ENCODE measurements around the gene ACSL1.

Gene ACSL1

GRCh38 chr4:184732126-184732525 lies 93.6 kb downstream of the ACSL1 start:
- Histone ChIP-seq H3K4me3 (ENCODE audit: low read depth in 1 of 2, low read length in 2 of 2) (no peak overlapping the region), H3K9ac (ENCODE audit: low read depth in 1 of 2, low read length in 2 of 2) (no peak overlapping the region), H3K4me1 (ENCODE audit: control insufficient read depth in 1 of 2, insufficient read depth in 2 of 2, low read length in 2 of 2) (peaks cover 0 to 13% of the 10 kb centered on the region in 2 donors), H3K27ac (ENCODE audit: low read depth, low read length) (no peak overlapping the region), H3K27me3 (ENCODE audit: control insufficient read depth in 1 of 2, insufficient read depth in 2 of 2, low read length in 2 of 2) (no peaks in the 10 kb centered on the region), H3K36me3 (ENCODE audit: control insufficient read depth in 1 of 2, insufficient read depth in 2 of 2, low read length in 2 of 2) (no peaks in the 10 kb centered on the region), H3K9me3 (ENCODE audit: control insufficient read depth in 1 of 2, low read length in 2 of 2) (no peaks in the 10 kb centered on the region)

- no peak overlapping the region for H3K27ac ChIP-seq (ENCODE audit: low read depth, low read length)
- H3K9ac ChIP-seq (ENCODE audit: low read depth in 1 of 2, low read length in 2 of 2): no peak overlapping the region
- no peaks in the 10 kb centered on the region for H3K36me3 ChIP-seq (ENCODE audit: control insufficient read depth in 1 of 2, insufficient read depth in 2 of 2, low read length in 2 of 2)
- no peaks in the 10 kb centered on the region for H3K27me3 ChIP-seq (ENCODE audit: control insufficient read depth in 1 of 2, insufficient read depth in 2 of 2, low read length in 2 of 2)
- peaks cover 0 to 13% of the 10 kb centered on the region in 2 donors for H3K4me1 ChIP-seq (ENCODE audit: control insufficient read depth in 1 of 2, insufficient read depth in 2 of 2, low read length in 2 of 2)
- no peaks in the 10 kb centered on the region for H3K9me3 ChIP-seq (ENCODE audit: control insufficient read depth in 1 of 2, low read length in 2 of 2)
- no peak overlapping the region for H3K4me3 ChIP-seq (ENCODE audit: low read depth in 1 of 2, low read length in 2 of 2)
Observed at GRCh38 chr4:184731056-184731455, 94.7 kb downstream of the ACSL1 start.

- Histone ChIP-seq H3K27ac (ENCODE audit: low read depth, low read length) (no peak overlapping the region), H3K4me1 (ENCODE audit: control insufficient read depth in 1 of 2, insufficient read depth in 2 of 2, low read length in 2 of 2) (peaks cover 0 to 13% of the 10 kb centered on the region in 2 donors)
Observed at GRCh38 chr4:184729946-184730345, 95.8 kb downstream of the ACSL1 start.

GRCh38 chr4:184728858-184729257 lies 96.9 kb downstream of the ACSL1 start:
- Histone ChIP-seq H3K4me1 (ENCODE audit: control insufficient read depth in 1 of 2, insufficient read depth in 2 of 2, low read length in 2 of 2) (peaks cover 0 to 8% of the 10 kb centered on the region in 2 donors), H3K36me3 (ENCODE audit: control insufficient read depth in 1 of 2, insufficient read depth in 2 of 2, low read length in 2 of 2) (no peaks in the 10 kb centered on the region), H3K27ac (ENCODE audit: low read depth, low read length) (no peak overlapping the region), H3K4me3 (ENCODE audit: low read depth in 1 of 2, low read length in 2 of 2) (no peak overlapping the region), H3K9me3 (ENCODE audit: control insufficient read depth in 1 of 2, low read length in 2 of 2) (no peaks in the 10 kb centered on the region), H3K27me3 (ENCODE audit: control insufficient read depth in 1 of 2, insufficient read depth in 2 of 2, low read length in 2 of 2) (no peaks in the 10 kb centered on the region), H3K9ac (ENCODE audit: low read depth in 1 of 2, low read length in 2 of 2) (no peak overlapping the region)

More at GRCh38 chr4:184729946-184730345, 95.8 kb downstream of the ACSL1 start:
- Histone ChIP-seq H3K9ac (ENCODE audit: low read depth in 1 of 2, low read length in 2 of 2) (no peak overlapping the region), H3K36me3 (ENCODE audit: control insufficient read depth in 1 of 2, insufficient read depth in 2 of 2, low read length in 2 of 2) (no peaks in the 10 kb centered on the region), H3K4me3 (ENCODE audit: low read depth in 1 of 2, low read length in 2 of 2) (no peak overlapping the region), H3K9me3 (ENCODE audit: control insufficient read depth in 1 of 2, low read length in 2 of 2) (no peaks in the 10 kb centered on the region), H3K27me3 (ENCODE audit: control insufficient read depth in 1 of 2, insufficient read depth in 2 of 2, low read length in 2 of 2) (no peaks in the 10 kb centered on the region)

GRCh38 chr4:184727430-184727829 lies 98.3 kb downstream of the ACSL1 start:
- Histone ChIP-seq H3K27me3 (ENCODE audit: control insufficient read depth in 1 of 2, insufficient read depth in 2 of 2, low read length in 2 of 2) (no peaks in the 10 kb centered on the region), H3K9ac (ENCODE audit: low read depth in 1 of 2, low read length in 2 of 2) (no peak overlapping the region), H3K4me3 (ENCODE audit: low read depth in 1 of 2, low read length in 2 of 2) (no peak overlapping the region), H3K9me3 (ENCODE audit: control insufficient read depth in 1 of 2, low read length in 2 of 2) (no peaks in the 10 kb centered on the region), H3K4me1 (ENCODE audit: control insufficient read depth in 1 of 2, insufficient read depth in 2 of 2, low read length in 2 of 2) (no peaks in the 10 kb centered on the region), H3K36me3 (ENCODE audit: control insufficient read depth in 1 of 2, insufficient read depth in 2 of 2, low read length in 2 of 2) (no peaks in the 10 kb centered on the region), H3K27ac (ENCODE audit: low read depth, low read length) (no peak overlapping the region)

GRCh38 chr4:184722798-184723197 lies 103.0 kb downstream of the ACSL1 start:
- H3K9me3 ChIP-seq (ENCODE audit: control insufficient read depth in 1 of 2, low read length in 2 of 2): no peaks in the 10 kb centered on the region
- H3K36me3 ChIP-seq (ENCODE audit: control insufficient read depth in 1 of 2, insufficient read depth in 2 of 2, low read length in 2 of 2): peaks cover 0 to 11% of the 10 kb centered on the region in 2 donors
- no peak overlapping the region for H3K9ac ChIP-seq (ENCODE audit: low read depth in 1 of 2, low read length in 2 of 2)
- H3K27me3 ChIP-seq (ENCODE audit: control insufficient read depth in 1 of 2, insufficient read depth in 2 of 2, low read length in 2 of 2): no peaks in the 10 kb centered on the region
- no peaks in the 10 kb centered on the region for H3K4me1 ChIP-seq (ENCODE audit: control insufficient read depth in 1 of 2, insufficient read depth in 2 of 2, low read length in 2 of 2)
- no peak overlapping the region for H3K27ac ChIP-seq (ENCODE audit: low read depth, low read length)
- no peak overlapping the region for H3K4me3 ChIP-seq (ENCODE audit: low read depth in 1 of 2, low read length in 2 of 2)

GRCh38 chr4:184721254-184721653 lies 104.5 kb downstream of the ACSL1 start:
- H3K9ac ChIP-seq (ENCODE audit: low read depth in 1 of 2, low read length in 2 of 2): no peak overlapping the region
- no peaks in the 10 kb centered on the region for H3K27me3 ChIP-seq (ENCODE audit: control insufficient read depth in 1 of 2, insufficient read depth in 2 of 2, low read length in 2 of 2)
- H3K36me3 ChIP-seq (ENCODE audit: control insufficient read depth in 1 of 2, insufficient read depth in 2 of 2, low read length in 2 of 2): peaks cover 0 to 17% of the 10 kb centered on the region in 2 donors
- no peak overlapping the region for H3K27ac ChIP-seq (ENCODE audit: low read depth, low read length)
- H3K9me3 ChIP-seq (ENCODE audit: control insufficient read depth in 1 of 2, low read length in 2 of 2): no peaks in the 10 kb centered on the region
- H3K4me1 ChIP-seq (ENCODE audit: control insufficient read depth in 1 of 2, insufficient read depth in 2 of 2, low read length in 2 of 2): no peaks in the 10 kb centered on the region
- no peak overlapping the region for H3K4me3 ChIP-seq (ENCODE audit: low read depth in 1 of 2, low read length in 2 of 2)

- Histone ChIP-seq H3K4me1 (ENCODE audit: control insufficient read depth in 1 of 2, insufficient read depth in 2 of 2, low read length in 2 of 2) (no peaks in the 10 kb centered on the region), H3K27me3 (ENCODE audit: control insufficient read depth in 1 of 2, insufficient read depth in 2 of 2, low read length in 2 of 2) (no peaks in the 10 kb centered on the region), H3K9ac (ENCODE audit: low read depth in 1 of 2, low read length in 2 of 2) (no peak overlapping the region), H3K27ac (ENCODE audit: low read depth, low read length) (no peak overlapping the region), H3K9me3 (ENCODE audit: control insufficient read depth in 1 of 2, low read length in 2 of 2) (no peaks in the 10 kb centered on the region), H3K4me3 (ENCODE audit: low read depth in 1 of 2, low read length in 2 of 2) (no peak overlapping the region), H3K36me3 (ENCODE audit: control insufficient read depth in 1 of 2, insufficient read depth in 2 of 2, low read length in 2 of 2) (peaks cover 0 to 17% of the 10 kb centered on the region in 2 donors)
Observed at GRCh38 chr4:184719407-184719806, 106.4 kb downstream of the ACSL1 start.

GRCh38 chr4:184715526-184715925 lies 110.2 kb downstream of the ACSL1 start:
- Histone ChIP-seq H3K36me3 (ENCODE audit: control insufficient read depth in 1 of 2, insufficient read depth in 2 of 2, low read length in 2 of 2) (peaks cover 0 to 17% of the 10 kb centered on the region in 2 donors), H3K9ac (ENCODE audit: low read depth in 1 of 2, low read length in 2 of 2) (no peak overlapping the region), H3K4me1 (ENCODE audit: control insufficient read depth in 1 of 2, insufficient read depth in 2 of 2, low read length in 2 of 2) (no peaks in the 10 kb centered on the region), H3K27me3 (ENCODE audit: control insufficient read depth in 1 of 2, insufficient read depth in 2 of 2, low read length in 2 of 2) (no peaks in the 10 kb centered on the region), H3K4me3 (ENCODE audit: low read depth in 1 of 2, low read length in 2 of 2) (no peak overlapping the region), H3K9me3 (ENCODE audit: control insufficient read depth in 1 of 2, low read length in 2 of 2) (no peaks in the 10 kb centered on the region), H3K27ac (ENCODE audit: low read depth, low read length) (no peak overlapping the region)

- Histone ChIP-seq H3K9ac (ENCODE audit: low read depth in 1 of 2, low read length in 2 of 2) (no peak overlapping the region), H3K9me3 (ENCODE audit: control insufficient read depth in 1 of 2, low read length in 2 of 2) (no peaks in the 10 kb centered on the region), H3K36me3 (ENCODE audit: control insufficient read depth in 1 of 2, insufficient read depth in 2 of 2, low read length in 2 of 2) (peaks cover 0 to 9% of the 10 kb centered on the region in 2 donors), H3K27me3 (ENCODE audit: control insufficient read depth in 1 of 2, insufficient read depth in 2 of 2, low read length in 2 of 2) (no peaks in the 10 kb centered on the region), H3K27ac (ENCODE audit: low read depth, low read length) (no peak overlapping the region), H3K4me3 (ENCODE audit: low read depth in 1 of 2, low read length in 2 of 2) (no peak overlapping the region), H3K4me1 (ENCODE audit: control insufficient read depth in 1 of 2, insufficient read depth in 2 of 2, low read length in 2 of 2) (no peaks in the 10 kb centered on the region)
Observed at GRCh38 chr4:184713887-184714286, 111.9 kb downstream of the ACSL1 start.

- Histone ChIP-seq H3K36me3 (ENCODE audit: control insufficient read depth in 1 of 2, insufficient read depth in 2 of 2, low read length in 2 of 2) (peaks cover 0 to 8% of the 10 kb centered on the region in 2 donors), H3K4me1 (ENCODE audit: control insufficient read depth in 1 of 2, insufficient read depth in 2 of 2, low read length in 2 of 2) (no peaks in the 10 kb centered on the region), H3K9ac (ENCODE audit: low read depth in 1 of 2, low read length in 2 of 2) (no peak overlapping the region), H3K4me3 (ENCODE audit: low read depth in 1 of 2, low read length in 2 of 2) (no peak overlapping the region), H3K27ac (ENCODE audit: low read depth, low read length) (no peak overlapping the region), H3K9me3 (ENCODE audit: control insufficient read depth in 1 of 2, low read length in 2 of 2) (no peaks in the 10 kb centered on the region), H3K27me3 (ENCODE audit: control insufficient read depth in 1 of 2, insufficient read depth in 2 of 2, low read length in 2 of 2) (no peaks in the 10 kb centered on the region)
Observed at GRCh38 chr4:184712322-184712721, 113.4 kb downstream of the ACSL1 start.
